IMR-90 (cell line): Measurements from ENCODE around the gene UPK1A. TPM values are rescaled to one million over a fixed set of nuclear protein-coding genes. Genes with fewer than 3 reads are reported as not detected.

Experiments
- ATAC-seq: fragments of 200-7000 bp; cut with Tn5 transposase; 2 replicates; pipeline ENCODE4 v1.9.1; 2020; ENCODE audit warnings: low read depth, mild to moderate bottlenecking, moderate library complexity
- BruUV-seq: library from RNA; stranded (reverse); fragments of 400-500 nt; replicated peaks from 2 replicates; lab custom pipeline; 2021; lab: Mats Ljungman, UMichigan
- CTCF ChIA-PET: fragments of 300-600 bp; formaldehyde crosslinking; extraction: SDS; loops from one replicate; lab custom pipeline; 2021; ENCODE audit warnings: antibody characterized with exemption; lab: Yijun Ruan, JAX
- POLR2A ChIA-PET: fragments of 300-600 bp; sonication (Branson Sonifier 250); formaldehyde crosslinking; loops from one replicate; lab custom pipeline; 2022; ENCODE audit warnings: antibody characterized with exemption; ENCODE audit not compliant: unreplicated experiment; lab: Charles Lee
- DNase-seq: peaks from one replicate; pipeline ENCODE4 v3.0.0; 2013
- H2AFZ ChIP-seq: replicated peaks from 2 replicates; pipeline ENCODE3; 2013; ENCODE audit warnings: low read length, mild to moderate bottlenecking; ENCODE audit not compliant: poor library complexity
- H2AK5ac ChIP-seq: 2 replicates; pipeline ENCODE4 v1.6.1; 2013; ENCODE audit warnings: low read depth, low read length, inconsistent platforms
- H2AK9ac ChIP-seq: replicated peaks from 2 replicates; pipeline ENCODE3; 2013; ENCODE audit warnings: mild to moderate bottlenecking, low read depth, low read length, moderate library complexity; ENCODE audit not compliant: poor library complexity
- H2BK120ac ChIP-seq: 2 replicates; pipeline ENCODE4 v1.6.1; 2013; ENCODE audit warnings: low read depth, low read length, inconsistent platforms
- H2BK15ac ChIP-seq: 3 replicates; pipeline ENCODE4 v1.6.1; 2013; ENCODE audit warnings: low read depth, low read length, inconsistent platforms
- H2BK20ac ChIP-seq: 2 replicates; pipeline ENCODE4 v1.6.1; 2013; ENCODE audit warnings: low read depth, mild to moderate bottlenecking, inconsistent platforms, low read length, moderate library complexity
- H2BK5ac ChIP-seq: 2 replicates; pipeline ENCODE4 v1.6.1; 2013; ENCODE audit warnings: mild to moderate bottlenecking, low read depth, low read length, inconsistent platforms; ENCODE audit not compliant: poor library complexity, severe bottlenecking
- H3K14ac ChIP-seq: replicated peaks from 2 replicates; pipeline ENCODE4 v1.6.1; 2013; ENCODE audit warnings: low read depth, low read length, inconsistent platforms
- H3K18ac ChIP-seq: 2 replicates; pipeline ENCODE4 v1.6.1; 2013; ENCODE audit warnings: low read depth, low read length, control low read depth
- H3K23ac ChIP-seq: 2 replicates; pipeline ENCODE4 v1.6.1; 2013; ENCODE audit warnings: low read depth, low read length, inconsistent platforms
- H3K27ac ChIP-seq: 2 replicates; pipeline ENCODE4 v1.5.1; 2013; ENCODE audit warnings: mild to moderate bottlenecking, control low read depth, low read length; ENCODE audit not compliant: insufficient read depth
- H3K27me3 ChIP-seq: 2 replicates; pipeline ENCODE4 v1.6.1; 2013; ENCODE audit warnings: low read length; ENCODE audit not compliant: control insufficient read depth, insufficient read depth
- H3K36me3 ChIP-seq: 2 replicates; pipeline ENCODE4 v1.6.1; 2013; ENCODE audit warnings: low read length, mixed read lengths; ENCODE audit not compliant: control insufficient read depth, insufficient read depth
- H3K4ac ChIP-seq: 2 replicates; pipeline ENCODE4 v1.6.1; 2013; ENCODE audit warnings: low read depth, low read length, inconsistent platforms
- H3K4me1 ChIP-seq: 2 replicates; pipeline ENCODE4 v1.6.1; 2013; ENCODE audit warnings: low read length, mixed read lengths; ENCODE audit not compliant: control insufficient read depth, insufficient read depth
- H3K4me2 ChIP-seq: 2 replicates; pipeline ENCODE4 v1.6.1; 2013; ENCODE audit warnings: low read depth, mild to moderate bottlenecking, control low read depth, low read length, moderate library complexity
- H3K4me3 ChIP-seq: 2 replicates; pipeline ENCODE4 v1.5.1; 2013; ENCODE audit warnings: low read depth, mild to moderate bottlenecking, control low read depth, low read length, moderate library complexity; ENCODE audit not compliant: insufficient read depth
- H3K56ac ChIP-seq: 2 replicates; pipeline ENCODE4 v1.6.1; 2013; ENCODE audit warnings: low read length, inconsistent platforms; ENCODE audit not compliant: insufficient read depth; ENCODE audit errors: extremely low read depth
- H3K79me1 ChIP-seq, 2 experiments: 2 replicates each; pipeline ENCODE4 v1.6.1; 2013; ENCODE audit warnings: low read length in 2 of 2, inconsistent platforms in 1 of 2, low read depth in 1 of 2
- H3K9ac ChIP-seq: 2 replicates; pipeline ENCODE4 v1.6.1; 2013; ENCODE audit warnings: low read depth, low read length, control low read depth
- H3K9me1 ChIP-seq: 2 replicates; pipeline ENCODE4 v1.6.1; 2013; ENCODE audit warnings: low read length, inconsistent platforms; ENCODE audit not compliant: insufficient read depth
- H3K9me3 ChIP-seq: 2 replicates; pipeline ENCODE4 v1.6.1; 2013; ENCODE audit warnings: low read length; ENCODE audit not compliant: control insufficient read depth, insufficient read depth
- H4K20me1 ChIP-seq: 2 replicates; pipeline ENCODE4 v1.6.1; 2013; ENCODE audit warnings: low read length, inconsistent platforms; ENCODE audit not compliant: insufficient read depth
- H4K5ac ChIP-seq: 2 replicates; pipeline ENCODE4 v1.6.1; 2013; ENCODE audit warnings: mild to moderate bottlenecking, low read depth, low read length, control low read depth
- H4K8ac ChIP-seq, 2 experiments: 2 replicates each; pipeline ENCODE4 v1.6.1; 2013; ENCODE audit warnings: low read depth in 2 of 2, low read length in 2 of 2, control low read depth in 1 of 2, inconsistent platforms in 1 of 2
- H4K91ac ChIP-seq: 2 replicates; pipeline ENCODE4 v1.6.1; 2013; ENCODE audit warnings: low read depth, low read length, inconsistent platforms; ENCODE audit not compliant: insufficient read depth
- BHLHE40 ChIP-seq: fragments of 150-350 bp; IDR thresholded peaks from 2 replicates; pipeline ENCODE4 v1.6.1; 2016; ENCODE audit warnings: mild to moderate bottlenecking, low read depth, low read length
- CHD1 ChIP-seq: IDR thresholded peaks from 2 replicates; pipeline ENCODE4 v1.6.1; 2012; ENCODE audit warnings: low read depth, low read length, improper control_type of control experiment
- MAZ ChIP-seq: IDR thresholded peaks from 2 replicates; pipeline ENCODE4 v1.6.1; 2012; ENCODE audit warnings: low read depth, mild to moderate bottlenecking, low read length, improper control_type of control experiment, moderate library complexity, borderline replicate concordance
- MXI1 ChIP-seq: IDR thresholded peaks from 2 replicates; pipeline ENCODE4 v1.6.1; 2012; ENCODE audit warnings: low read depth, mild to moderate bottlenecking, low read length, moderate library complexity, borderline replicate concordance
- POLR2A ChIP-seq: IDR thresholded peaks from 2 replicates; pipeline ENCODE4 v1.6.1; 2012; ENCODE audit warnings: mild to moderate bottlenecking, low read depth, low read length
- RCOR1 ChIP-seq: IDR thresholded peaks from 2 replicates; pipeline ENCODE4 v1.6.1; 2012; ENCODE audit warnings: mild to moderate bottlenecking, low read length, improper control_type of control experiment; ENCODE audit not compliant: insufficient replicate concordance
- WGBS, 2 experiments: methylation state at CpG; one replicate each; pipeline versions ENCODE4 v1.1.5 to v1.1.7; 2013; ENCODE audit warnings: missing lambda C conversion rate in 2 of 2; ENCODE audit not compliant: insufficient read length in 1 of 2; ENCODE audit errors: extremely low coverage in 2 of 2; 5-methylcytosine and 5-hydroxymethylcytosine counted together
- dilution Hi-C: fragments of 300-500 bp; cut with HindIII; formaldehyde crosslinking; loops from one replicate; pipeline ENCODE4 v1.14.3; 2018; ENCODE audit warnings: low sequenced_read_pairs; ENCODE audit not compliant: unreplicated experiment
- in situ Hi-C: fragments of 300-500 bp; cut with MboI; formaldehyde crosslinking; loops from 3 replicates; pipeline ENCODE4 v1.14.3; 2019; ENCODE audit warnings: low sequenced_read_pairs, inconsistent platforms, mixed read lengths
- intact Hi-C: fragments of 100-400 bp; cut with micrococcal nuclease; formaldehyde crosslinking; loops from 2 replicates; pipeline ENCODE4 v1.10.0; 2022
- polyA plus RNA-seq, 3 experiments: library from polyadenylated mRNA; depleted of rRNA; stranded (reverse); fragments of >200 nt; gene quantifications; 2 replicates each; pipeline ENCODE4 v1.2.3, GENCODE V29; 2012; ENCODE audit warnings: low replicate concordance in 1 of 3
- total RNA-seq: library from RNA; depleted of rRNA; stranded (reverse); fragments of >200 nt; gene quantifications from 2 replicates; pipeline ENCODE4 v1.2.3, GENCODE V29; 2012
- TF ChIP-seq, protein P1 (sequence below): fragments of 150-350 bp; IDR thresholded peaks from 2 replicates; pipeline ENCODE4 v1.6.1; 2017; ENCODE audit warnings: mild to moderate bottlenecking, antibody characterized with exemption, low read length, low read depth

Gene UPK1A
- total and polyA plus RNA-seq, 2 of the 4 experiments (the other 2 are of a cell fraction): 0.21 TPM; not detected in 1

DNA sequence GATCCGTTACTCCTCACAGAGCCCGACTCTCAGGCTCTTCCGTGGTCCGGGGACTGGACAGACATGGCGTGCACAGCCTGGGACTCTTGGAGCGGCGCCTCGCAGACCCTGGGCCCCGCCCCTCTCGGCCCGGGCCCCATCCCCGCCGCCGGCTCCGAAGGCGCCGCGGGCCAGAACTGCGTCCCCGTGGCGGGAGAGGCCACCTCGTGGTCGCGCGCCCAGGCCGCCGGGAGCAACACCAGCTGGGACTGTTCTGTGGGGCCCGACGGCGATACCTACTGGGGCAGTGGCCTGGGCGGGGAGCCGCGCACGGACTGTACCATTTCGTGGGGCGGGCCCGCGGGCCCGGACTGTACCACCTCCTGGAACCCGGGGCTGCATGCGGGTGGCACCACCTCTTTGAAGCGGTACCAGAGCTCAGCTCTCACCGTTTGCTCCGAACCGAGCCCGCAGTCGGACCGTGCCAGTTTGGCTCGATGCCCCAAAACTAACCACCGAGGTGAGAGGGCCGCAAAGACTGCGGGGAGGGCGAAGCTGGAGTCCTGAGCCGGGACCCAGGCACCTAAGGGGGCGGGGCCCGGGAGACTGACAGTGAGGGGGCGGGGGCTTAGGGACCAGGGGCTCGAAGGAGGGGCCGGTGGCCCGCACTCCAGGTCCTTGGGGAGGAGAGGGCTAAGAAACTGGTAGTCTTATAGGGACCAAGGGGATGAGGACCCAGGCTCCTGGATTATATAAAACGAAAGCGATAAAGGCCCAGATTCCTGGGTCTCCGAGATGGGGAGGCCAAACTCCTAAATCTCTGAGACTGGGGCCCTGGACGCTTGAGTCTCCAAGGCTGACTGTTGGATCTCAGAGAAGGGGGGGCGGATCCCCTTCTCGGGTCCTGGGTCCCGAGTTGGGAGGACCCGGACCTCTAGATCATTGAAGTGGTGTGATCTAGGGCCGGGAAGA lies 22.8 kb upstream of the UPK1A start:
- ChIA-PET CTCF (interaction anchor here (1.2 kb wide), 1 partner anchor 37 kb away, joined by 3 read pairs; no protein-coding TSS in a partner anchor), POLR2A (no interaction called here)
- Histone ChIP-seq H3K4me3 (peak overlapping the region; percentile 67), H3K9me1 (peaks cover 23% of the 10 kb centered on the region), H2AK9ac (peak overlapping the region; percentile 88), H3K23ac (no peak overlapping the region), H3K56ac (peak overlapping the region; percentile 56), H3K14ac (peak overlapping the region; percentile 97), H2AFZ (peak overlapping the region; percentile 98), H3K9me3 (no peaks in the 10 kb centered on the region), H2BK20ac (peak overlapping the region; percentile 79), H3K4ac (peak overlapping the region; percentile 94), H3K18ac (peak overlapping the region; percentile 86), H3K27ac (peak overlapping the region; percentile 92), H4K91ac (peak overlapping the region; percentile 84; the same call in 1 of the 2 replicates), H3K36me3 (no peaks in the 10 kb centered on the region), H3K79me1 (peaks cover 0 to 9% of the 10 kb centered on the region in 2 experiments; a peak in 2 of 4 replicates), H3K27me3 (no peaks in the 10 kb centered on the region), H3K4me1 (peaks cover 9% of the 10 kb centered on the region), H2AK5ac (peak overlapping the region; percentile 57; the same call in 1 of the 2 replicates), H4K20me1 (peaks cover 6% of the 10 kb centered on the region), H3K4me2 (peak overlapping the region; percentile 98), H4K8ac (peak overlapping the region; percentile 92 to 94), H4K5ac (peak overlapping the region; percentile 62; the same call in 1 of the 2 replicates), H2BK15ac (peak overlapping the region; percentile 73; the same call in 1 of the 3 replicates), H2BK120ac (peak overlapping the region; percentile 94), H3K9ac (peak overlapping the region; percentile 93), H2BK5ac (peak overlapping the region; percentile 62)
- in situ Hi-C loops (no loop called here), intact Hi-C loops (loop anchor here (2.0 kb wide), 1 partner anchor 73 kb away; no protein-coding TSS in a partner anchor), dilution Hi-C loops (no loop called here)
- 1% methylated on average over 30 of the region's 69 CpGs; no CpG with 5 or more reads in 1 of the 2 experiments for WGBS, 2 experiments
- ATAC-seq: peak; percentile 52
- DNase-seq: peak; percentile 60
- TF ChIP-seq MAZ (peak; percentile 36; the same call in 1 of the 2 replicates), RCOR1 (no peak), BHLHE40 (peak; percentile 96), POLR2A (peak; percentile 53; the same call in 1 of the 2 replicates), CHD1 (peak; percentile 65; the same call in 1 of the 2 replicates), MXI1 (peak; percentile 69; the same call in 1 of the 2 replicates)
- TF ChIP-seq, protein P1, sequence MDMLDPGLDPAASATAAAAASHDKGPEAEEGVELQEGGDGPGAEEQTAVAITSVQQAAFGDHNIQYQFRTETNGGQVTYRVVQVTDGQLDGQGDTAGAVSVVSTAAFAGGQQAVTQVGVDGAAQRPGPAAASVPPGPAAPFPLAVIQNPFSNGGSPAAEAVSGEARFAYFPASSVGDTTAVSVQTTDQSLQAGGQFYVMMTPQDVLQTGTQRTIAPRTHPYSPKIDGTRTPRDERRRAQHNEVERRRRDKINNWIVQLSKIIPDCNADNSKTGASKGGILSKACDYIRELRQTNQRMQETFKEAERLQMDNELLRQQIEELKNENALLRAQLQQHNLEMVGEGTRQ: no peak
- BruUV-seq: no TSS peak
